Neural cell (in vitro differentiated cells): ENCODE data around the gene RYR1. TPM values are rescaled to one million over a fixed set of nuclear protein-coding genes. Genes with fewer than 3 reads are reported as not detected.

Experiments
- H2AFZ ChIP-seq: fragments of 200-600, 300-800 bp; sonication (generic), shearing (Covaris generic); 2 replicates; pipeline ENCODE4 v1.6.0; 2014; ENCODE audit warnings: low read depth, mild to moderate bottlenecking, antibody characterized with exemption, low read length, moderate library complexity
- H3F3A ChIP-seq: fragments of 200-600 bp; shearing (Covaris generic); 2 replicates; pipeline ENCODE4 v1.6.1; 2016; ENCODE audit warnings: mild to moderate bottlenecking, moderate library complexity, mixed read lengths, antibody characterized with exemption, low read length; ENCODE audit not compliant: insufficient read depth, poor library complexity, severe bottlenecking
- H3K27ac ChIP-seq: fragments of 200-600, 300-800 bp; sonication (generic), shearing (Covaris generic); 2 replicates; pipeline ENCODE4 v1.5.1; 2014; ENCODE audit warnings: mild to moderate bottlenecking, low read length, moderate library complexity
- H3K27me3 ChIP-seq: fragments of 300-800, 200-600 bp; sonication (generic), shearing (Covaris generic); 2 replicates; pipeline ENCODE4 v1.6.0; 2014; ENCODE audit warnings: mild to moderate bottlenecking, low read depth, low read length, moderate library complexity; ENCODE audit not compliant: insufficient read depth
- H3K36me3 ChIP-seq: fragments of 300-800, 200-600 bp; sonication (generic), shearing (Covaris generic); 2 replicates; pipeline ENCODE4 v1.5.1; 2014; ENCODE audit warnings: mild to moderate bottlenecking, antibody characterized with exemption, low read length, moderate library complexity; ENCODE audit not compliant: insufficient read depth
- H3K4me2 ChIP-seq: fragments of 300-800, 200-600 bp; sonication (generic), shearing (Covaris generic); 2 replicates; pipeline ENCODE4 v1.6.0; 2014; ENCODE audit warnings: mild to moderate bottlenecking, low read length
- H3K4me3 ChIP-seq: fragments of 300-800, 200-600 bp; sonication (generic), shearing (Covaris generic); 2 replicates; pipeline ENCODE4 v1.5.1; 2014; ENCODE audit warnings: mild to moderate bottlenecking, low read length, moderate library complexity
- H3K79me2 ChIP-seq: fragments of 200-600 bp; shearing (Covaris generic); replicated peaks from 2 replicates; pipeline ENCODE4 v1.6.0; 2014; ENCODE audit warnings: mild to moderate bottlenecking, low read length, moderate library complexity; ENCODE audit not compliant: insufficient read depth
- H3K9ac ChIP-seq: fragments of 300-800, 200-600 bp; sonication (generic), shearing (Covaris generic); 2 replicates; pipeline ENCODE4 v1.6.1; 2016; ENCODE audit warnings: mild to moderate bottlenecking, low read length, mixed read lengths
- H3K9me2 ChIP-seq: fragments of 200-600 bp; shearing (Covaris generic); 2 replicates; pipeline ENCODE4 v1.6.1; 2016; ENCODE audit warnings: mild to moderate bottlenecking, low read length, mixed read lengths; ENCODE audit not compliant: insufficient read depth
- H3K9me3 ChIP-seq: fragments of 200-600, 300-800 bp; sonication (generic), shearing (Covaris generic); 2 replicates; pipeline ENCODE4 v1.6.1; 2016; ENCODE audit warnings: mild to moderate bottlenecking, mixed run types, low read length, moderate library complexity, mixed read lengths
- H4K20me1 ChIP-seq: fragments of 200-600 bp; shearing (Covaris generic); 2 replicates; pipeline ENCODE4 v1.6.1; 2016; ENCODE audit warnings: mild to moderate bottlenecking, mixed run types; ENCODE audit not compliant: insufficient read depth
- EP300 ChIP-seq: fragments of 450-650 bp; conservative IDR thresholded peaks from 2 replicates; pipeline ENCODE4 v1.6.1; 2014; ENCODE audit warnings: antibody characterized with exemption, mild to moderate bottlenecking, moderate library complexity; ENCODE audit not compliant: poor library complexity, severe bottlenecking
- EZH2 ChIP-seq: fragments of 200-600, 300-800 bp; shearing (Covaris generic), sonication (generic); IDR thresholded peaks from 2 replicates; pipeline ENCODE4 v1.6.1; 2014; ENCODE audit warnings: antibody characterized with exemption, low read length, borderline replicate concordance, mild to moderate bottlenecking; ENCODE audit not compliant: insufficient read depth, poor library complexity, severe bottlenecking
- MXI1 ChIP-seq: fragments of 450-650 bp; conservative IDR thresholded peaks from 2 replicates; pipeline ENCODE4 v1.6.1; 2014; ENCODE audit warnings: antibody characterized with exemption, mild to moderate bottlenecking; ENCODE audit not compliant: poor library complexity, severe bottlenecking
- POLR2AphosphoS5 ChIP-seq: IDR thresholded peaks from 2 replicates; pipeline ENCODE4 v1.6.1; 2012
- RAD21 ChIP-seq: fragments of 450-650 bp; conservative IDR thresholded peaks from 2 replicates; pipeline ENCODE4 v1.6.1; 2014; ENCODE audit warnings: antibody characterized with exemption, mild to moderate bottlenecking, moderate library complexity
- SMC3 ChIP-seq: fragments of 450-650 bp; conservative IDR thresholded peaks from 2 replicates; pipeline ENCODE4 v1.6.1; 2014; ENCODE audit warnings: antibody characterized with exemption, mild to moderate bottlenecking, moderate library complexity; ENCODE audit not compliant: poor library complexity
- TAF1 ChIP-seq: IDR thresholded peaks from 2 replicates; pipeline ENCODE4 v1.6.1; 2012; ENCODE audit warnings: low read depth
- polyA plus RNA-seq: library from polyadenylated mRNA; depleted of rRNA; stranded (reverse); fragments of >200 nt; gene quantifications from 2 replicates; pipeline ENCODE4 v1.2.3, GENCODE V29; 2014
- TF ChIP-seq, protein P1 (sequence below): IDR thresholded peaks from 2 replicates; pipeline ENCODE4 v1.6.1; 2012; ENCODE audit warnings: borderline replicate concordance
- TF ChIP-seq, protein P2 (sequence below): fragments of 450-650 bp; IDR thresholded peaks from 2 replicates; pipeline ENCODE4 v1.5.1; 2014; ENCODE audit warnings: antibody characterized with exemption, mild to moderate bottlenecking, moderate library complexity; ENCODE audit not compliant: poor library complexity, severe bottlenecking

RYR1 gene
- polyA plus RNA-seq, 1 donor from 2014 or later, result 0.69 TPM

DNA sequence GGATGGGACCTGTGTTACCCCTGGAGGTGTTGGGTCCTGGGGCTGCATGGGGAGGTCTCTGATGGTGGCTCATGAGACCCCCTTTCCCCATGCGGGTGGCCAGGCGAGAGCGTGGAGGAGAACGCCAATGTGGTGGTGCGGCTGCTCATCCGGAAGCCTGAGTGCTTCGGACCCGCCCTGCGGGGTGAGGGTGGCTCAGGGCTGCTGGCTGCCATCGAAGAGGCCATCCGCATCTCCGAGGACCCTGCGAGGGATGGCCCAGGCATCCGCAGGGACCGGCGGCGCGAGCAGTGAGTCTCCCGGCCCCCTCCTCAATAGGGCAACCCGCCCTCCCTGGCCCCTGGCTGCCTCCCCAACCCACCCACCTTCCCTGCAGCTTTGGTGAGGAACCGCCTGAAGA lies 66.0 kb downstream of the RYR1 start:
- no peaks in the 10 kb centered on the region for H3K27me3 ChIP-seq
- H3K9me2 ChIP-seq, result no peaks in the 10 kb centered on the region
- H4K20me1 ChIP-seq, result no peaks in the 10 kb centered on the region
- H3K4me2 ChIP-seq, result no peak overlapping the region
- H3K9ac ChIP-seq, result no peak overlapping the region
- no peaks in the 10 kb centered on the region for H3F3A ChIP-seq
- no peaks in the 10 kb centered on the region for H3K79me2 ChIP-seq
- no peak overlapping the region for H2AFZ ChIP-seq
- H3K9me3 ChIP-seq, result no peaks in the 10 kb centered on the region
- H3K4me3 ChIP-seq, result no peak overlapping the region
- TF ChIP-seq MXI1 (no peak), POLR2AphosphoS5 (no peak), EZH2 (no peak), RAD21 (no peak), TAF1 (no peak), EP300 (no peak), SMC3 (no peak)
- TF ChIP-seq, protein P1, sequence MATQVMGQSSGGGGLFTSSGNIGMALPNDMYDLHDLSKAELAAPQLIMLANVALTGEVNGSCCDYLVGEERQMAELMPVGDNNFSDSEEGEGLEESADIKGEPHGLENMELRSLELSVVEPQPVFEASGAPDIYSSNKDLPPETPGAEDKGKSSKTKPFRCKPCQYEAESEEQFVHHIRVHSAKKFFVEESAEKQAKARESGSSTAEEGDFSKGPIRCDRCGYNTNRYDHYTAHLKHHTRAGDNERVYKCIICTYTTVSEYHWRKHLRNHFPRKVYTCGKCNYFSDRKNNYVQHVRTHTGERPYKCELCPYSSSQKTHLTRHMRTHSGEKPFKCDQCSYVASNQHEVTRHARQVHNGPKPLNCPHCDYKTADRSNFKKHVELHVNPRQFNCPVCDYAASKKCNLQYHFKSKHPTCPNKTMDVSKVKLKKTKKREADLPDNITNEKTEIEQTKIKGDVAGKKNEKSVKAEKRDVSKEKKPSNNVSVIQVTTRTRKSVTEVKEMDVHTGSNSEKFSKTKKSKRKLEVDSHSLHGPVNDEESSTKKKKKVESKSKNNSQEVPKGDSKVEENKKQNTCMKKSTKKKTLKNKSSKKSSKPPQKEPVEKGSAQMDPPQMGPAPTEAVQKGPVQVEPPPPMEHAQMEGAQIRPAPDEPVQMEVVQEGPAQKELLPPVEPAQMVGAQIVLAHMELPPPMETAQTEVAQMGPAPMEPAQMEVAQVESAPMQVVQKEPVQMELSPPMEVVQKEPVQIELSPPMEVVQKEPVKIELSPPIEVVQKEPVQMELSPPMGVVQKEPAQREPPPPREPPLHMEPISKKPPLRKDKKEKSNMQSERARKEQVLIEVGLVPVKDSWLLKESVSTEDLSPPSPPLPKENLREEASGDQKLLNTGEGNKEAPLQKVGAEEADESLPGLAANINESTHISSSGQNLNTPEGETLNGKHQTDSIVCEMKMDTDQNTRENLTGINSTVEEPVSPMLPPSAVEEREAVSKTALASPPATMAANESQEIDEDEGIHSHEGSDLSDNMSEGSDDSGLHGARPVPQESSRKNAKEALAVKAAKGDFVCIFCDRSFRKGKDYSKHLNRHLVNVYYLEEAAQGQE, result no peak
- TF ChIP-seq, protein P2, sequence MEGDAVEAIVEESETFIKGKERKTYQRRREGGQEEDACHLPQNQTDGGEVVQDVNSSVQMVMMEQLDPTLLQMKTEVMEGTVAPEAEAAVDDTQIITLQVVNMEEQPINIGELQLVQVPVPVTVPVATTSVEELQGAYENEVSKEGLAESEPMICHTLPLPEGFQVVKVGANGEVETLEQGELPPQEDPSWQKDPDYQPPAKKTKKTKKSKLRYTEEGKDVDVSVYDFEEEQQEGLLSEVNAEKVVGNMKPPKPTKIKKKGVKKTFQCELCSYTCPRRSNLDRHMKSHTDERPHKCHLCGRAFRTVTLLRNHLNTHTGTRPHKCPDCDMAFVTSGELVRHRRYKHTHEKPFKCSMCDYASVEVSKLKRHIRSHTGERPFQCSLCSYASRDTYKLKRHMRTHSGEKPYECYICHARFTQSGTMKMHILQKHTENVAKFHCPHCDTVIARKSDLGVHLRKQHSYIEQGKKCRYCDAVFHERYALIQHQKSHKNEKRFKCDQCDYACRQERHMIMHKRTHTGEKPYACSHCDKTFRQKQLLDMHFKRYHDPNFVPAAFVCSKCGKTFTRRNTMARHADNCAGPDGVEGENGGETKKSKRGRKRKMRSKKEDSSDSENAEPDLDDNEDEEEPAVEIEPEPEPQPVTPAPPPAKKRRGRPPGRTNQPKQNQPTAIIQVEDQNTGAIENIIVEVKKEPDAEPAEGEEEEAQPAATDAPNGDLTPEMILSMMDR, result no peak
- H3K27ac ChIP-seq, result no peak overlapping the region
- no peaks in the 10 kb centered on the region for H3K36me3 ChIP-seq

DNA sequence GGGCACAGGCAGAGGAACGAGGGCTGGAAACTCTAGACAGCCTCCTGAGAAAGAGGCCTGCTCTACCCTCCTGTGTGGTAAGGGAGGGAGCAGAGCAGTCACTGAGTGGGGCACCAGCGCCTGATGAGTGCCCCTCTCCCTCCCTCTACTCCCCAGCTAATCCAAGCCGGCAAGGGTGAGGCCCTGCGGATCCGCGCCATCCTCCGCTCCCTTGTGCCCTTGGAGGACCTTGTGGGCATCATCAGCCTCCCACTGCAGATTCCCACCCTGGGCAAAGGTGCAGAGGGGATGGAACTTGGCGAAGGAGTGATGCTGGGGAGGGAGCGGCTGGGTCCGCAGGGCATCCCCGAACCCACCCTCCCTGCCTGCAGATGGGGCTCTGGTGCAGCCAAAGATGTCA lies 67.0 kb downstream of the RYR1 start:
- Histone ChIP-seq H3K9me2 (no peaks in the 10 kb centered on the region), H3K4me3 (no peak overlapping the region), H3K79me2 (no peaks in the 10 kb centered on the region), H3K9ac (no peak overlapping the region), H3K36me3 (no peaks in the 10 kb centered on the region), H4K20me1 (no peaks in the 10 kb centered on the region), H3K27ac (no peak overlapping the region), H2AFZ (no peak overlapping the region), H3K4me2 (no peak overlapping the region), H3F3A (no peaks in the 10 kb centered on the region), H3K27me3 (no peaks in the 10 kb centered on the region), H3K9me3 (no peaks in the 10 kb centered on the region)
- no peak for TF ChIP-seq POLR2AphosphoS5
- TF ChIP-seq, protein P1, result no peak
- no peak for TF ChIP-seq EP300
- no peak for TF ChIP-seq EZH2
- TF ChIP-seq MXI1, result no peak
- TF ChIP-seq, protein P2, result no peak
- TF ChIP-seq RAD21, result no peak
- no peak for TF ChIP-seq SMC3
- no peak for TF ChIP-seq TAF1
